Upper lobe of right lung (tissue), 1 donor: ENCODE measurements around the gene FEM1B. TPM values are rescaled to one million over a fixed set of nuclear protein-coding genes. Genes with fewer than 3 reads are reported as not detected.

Experiments used
- ATAC-seq: fragments of 200-7000 bp; cut with Tn5 transposase; one replicate; pipeline ENCODE4 v1.9.1; 2020; ENCODE audit warnings: mild to moderate bottlenecking, moderate library complexity
- DNase-seq: peaks from one replicate; pipeline ENCODE4 v3.0.0-alpha.2; 2020
- H3K27ac ChIP-seq: fragments of 200-600 bp; one replicate; pipeline ENCODE4 v1.8.0; 2022
- H3K27me3 ChIP-seq: fragments of 200-600 bp; one replicate; pipeline ENCODE4 v1.8.0; 2022; ENCODE audit warnings: mild to moderate bottlenecking
- H3K36me3 ChIP-seq: fragments of 200-600 bp; one replicate; pipeline ENCODE4 v1.8.0; 2022
- H3K4me1 ChIP-seq: fragments of 200-600 bp; one replicate; pipeline ENCODE4 v1.8.0; 2022
- H3K4me3 ChIP-seq: fragments of 200-600 bp; one replicate; pipeline ENCODE4 v1.8.0; 2022; ENCODE audit warnings: mild to moderate bottlenecking
- H3K9me3 ChIP-seq: fragments of 200-600 bp; one replicate; pipeline ENCODE4 v1.8.0; 2022
- CTCF ChIP-seq: fragments of 200-600 bp; IDR thresholded peaks from one replicate; pipeline ENCODE4 v1.8.0; 2022; ENCODE audit warnings: antibody characterized with exemption
- intact Hi-C: fragments of 100-400 bp; cut with DNase I; formaldehyde crosslinking; loops from one replicate; pipeline ENCODE4 v1.11.0; 2022
- total RNA-seq: library from RNA; stranded (reverse); fragmentation: NEBNext Ultra II Directional; extraction: Animal tissue kit (Norgen Biotek cat#: 25700); gene quantifications from one replicate; pipeline ENCODE4 v1.2.1, GENCODE V29; 2021
- donor health status: DM: no; HTN: yes; CAD: no; lungs with severe emphysema.

FEM1B gene
- total RNA-seq, 1 donor from 2014 or later, result 42.3 TPM

- intact Hi-C loops, result no loop called here
- Histone ChIP-seq H3K4me3 (no peak overlapping the region), H3K4me1 (peaks cover 14% of the 10 kb centered on the region), H3K36me3 (no peaks in the 10 kb centered on the region), H3K27me3 (no peaks in the 10 kb centered on the region), H3K27ac (no peak overlapping the region), H3K9me3 (no peaks in the 10 kb centered on the region)
- DNase-seq (no peak), ATAC-seq (no peak)
- no peak for TF ChIP-seq CTCF
Observed at GRCh38 chr15:68343579-68344225, 66.2 kb downstream of the FEM1B start.

- Histone ChIP-seq H3K4me3 (no peak overlapping the region), H3K27me3 (no peaks in the 10 kb centered on the region), H3K27ac (no peak overlapping the region), H3K9me3 (no peaks in the 10 kb centered on the region), H3K4me1 (peaks cover 14% of the 10 kb centered on the region), H3K36me3 (no peaks in the 10 kb centered on the region)
- no peak for DNase-seq
- intact Hi-C loops, result no loop called here
- no peak for TF ChIP-seq CTCF
- ATAC-seq, result no peak
Observed at GRCh38 chr15:68344600-68344999, 67.1 kb downstream of the FEM1B start.

Other genes with a start within 250 kb of the FEM1B start
- gene PIAS1, start 223.4 kb upstream of the FEM1B start, total RNA-seq, result 62.0 TPM
- gene CALML4, start 72.4 kb upstream of the FEM1B start, total RNA-seq, result 4.5 TPM
- 31.5 TPM for gene CLN6, start 48.0 kb upstream of the FEM1B start, total RNA-seq
- gene ITGA11, start 154.4 kb downstream of the FEM1B start, total RNA-seq, result 7.1 TPM